ENCODE data around the gene ZNF469.

- TF ChIP-seq EZH2 (IDR thresholded peaks at IDR 0.05; ENCODE audit: borderline replicate concordance, insufficient read depth, low read length, poor library complexity, severe bottlenecking) = no peak
- TF ChIP-seq, protein P1, sequence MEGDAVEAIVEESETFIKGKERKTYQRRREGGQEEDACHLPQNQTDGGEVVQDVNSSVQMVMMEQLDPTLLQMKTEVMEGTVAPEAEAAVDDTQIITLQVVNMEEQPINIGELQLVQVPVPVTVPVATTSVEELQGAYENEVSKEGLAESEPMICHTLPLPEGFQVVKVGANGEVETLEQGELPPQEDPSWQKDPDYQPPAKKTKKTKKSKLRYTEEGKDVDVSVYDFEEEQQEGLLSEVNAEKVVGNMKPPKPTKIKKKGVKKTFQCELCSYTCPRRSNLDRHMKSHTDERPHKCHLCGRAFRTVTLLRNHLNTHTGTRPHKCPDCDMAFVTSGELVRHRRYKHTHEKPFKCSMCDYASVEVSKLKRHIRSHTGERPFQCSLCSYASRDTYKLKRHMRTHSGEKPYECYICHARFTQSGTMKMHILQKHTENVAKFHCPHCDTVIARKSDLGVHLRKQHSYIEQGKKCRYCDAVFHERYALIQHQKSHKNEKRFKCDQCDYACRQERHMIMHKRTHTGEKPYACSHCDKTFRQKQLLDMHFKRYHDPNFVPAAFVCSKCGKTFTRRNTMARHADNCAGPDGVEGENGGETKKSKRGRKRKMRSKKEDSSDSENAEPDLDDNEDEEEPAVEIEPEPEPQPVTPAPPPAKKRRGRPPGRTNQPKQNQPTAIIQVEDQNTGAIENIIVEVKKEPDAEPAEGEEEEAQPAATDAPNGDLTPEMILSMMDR (IDR thresholded peaks at IDR 0.05; ENCODE audit: poor library complexity, severe bottlenecking) = no peak
- no peak for TF ChIP-seq EP300 (conservative IDR thresholded peaks at IDR 0.05; ENCODE audit: poor library complexity, severe bottlenecking)
- no peak for TF ChIP-seq TAF1 (IDR thresholded peaks at IDR 0.05; ENCODE audit: low read depth)
- no peak for TF ChIP-seq POLR2AphosphoS5 (IDR thresholded peaks at IDR 0.05)
- TF ChIP-seq, protein P2, sequence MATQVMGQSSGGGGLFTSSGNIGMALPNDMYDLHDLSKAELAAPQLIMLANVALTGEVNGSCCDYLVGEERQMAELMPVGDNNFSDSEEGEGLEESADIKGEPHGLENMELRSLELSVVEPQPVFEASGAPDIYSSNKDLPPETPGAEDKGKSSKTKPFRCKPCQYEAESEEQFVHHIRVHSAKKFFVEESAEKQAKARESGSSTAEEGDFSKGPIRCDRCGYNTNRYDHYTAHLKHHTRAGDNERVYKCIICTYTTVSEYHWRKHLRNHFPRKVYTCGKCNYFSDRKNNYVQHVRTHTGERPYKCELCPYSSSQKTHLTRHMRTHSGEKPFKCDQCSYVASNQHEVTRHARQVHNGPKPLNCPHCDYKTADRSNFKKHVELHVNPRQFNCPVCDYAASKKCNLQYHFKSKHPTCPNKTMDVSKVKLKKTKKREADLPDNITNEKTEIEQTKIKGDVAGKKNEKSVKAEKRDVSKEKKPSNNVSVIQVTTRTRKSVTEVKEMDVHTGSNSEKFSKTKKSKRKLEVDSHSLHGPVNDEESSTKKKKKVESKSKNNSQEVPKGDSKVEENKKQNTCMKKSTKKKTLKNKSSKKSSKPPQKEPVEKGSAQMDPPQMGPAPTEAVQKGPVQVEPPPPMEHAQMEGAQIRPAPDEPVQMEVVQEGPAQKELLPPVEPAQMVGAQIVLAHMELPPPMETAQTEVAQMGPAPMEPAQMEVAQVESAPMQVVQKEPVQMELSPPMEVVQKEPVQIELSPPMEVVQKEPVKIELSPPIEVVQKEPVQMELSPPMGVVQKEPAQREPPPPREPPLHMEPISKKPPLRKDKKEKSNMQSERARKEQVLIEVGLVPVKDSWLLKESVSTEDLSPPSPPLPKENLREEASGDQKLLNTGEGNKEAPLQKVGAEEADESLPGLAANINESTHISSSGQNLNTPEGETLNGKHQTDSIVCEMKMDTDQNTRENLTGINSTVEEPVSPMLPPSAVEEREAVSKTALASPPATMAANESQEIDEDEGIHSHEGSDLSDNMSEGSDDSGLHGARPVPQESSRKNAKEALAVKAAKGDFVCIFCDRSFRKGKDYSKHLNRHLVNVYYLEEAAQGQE (IDR thresholded peaks at IDR 0.05; ENCODE audit: borderline replicate concordance) = no peak
- no peak for TF ChIP-seq RAD21 (conservative IDR thresholded peaks at IDR 0.05)
Observed at GRCh38 chr16:88406096-88407041, 23.6 kb downstream of the ZNF469 start.

Data from neural cell (in vitro differentiated cells).